GM12872 (cell line): Measurements from ENCODE around the gene TPM3.

Experiments used
- TF ChIP-seq, protein P1 (sequence below): IDR thresholded peaks from 3 replicates; pipeline ENCODE4 v1.5.1; 2011; ENCODE audit warnings: low read depth, mild to moderate bottlenecking, low read length, moderate library complexity; ENCODE audit not compliant: insufficient read depth

TPM3 gene

DNA sequence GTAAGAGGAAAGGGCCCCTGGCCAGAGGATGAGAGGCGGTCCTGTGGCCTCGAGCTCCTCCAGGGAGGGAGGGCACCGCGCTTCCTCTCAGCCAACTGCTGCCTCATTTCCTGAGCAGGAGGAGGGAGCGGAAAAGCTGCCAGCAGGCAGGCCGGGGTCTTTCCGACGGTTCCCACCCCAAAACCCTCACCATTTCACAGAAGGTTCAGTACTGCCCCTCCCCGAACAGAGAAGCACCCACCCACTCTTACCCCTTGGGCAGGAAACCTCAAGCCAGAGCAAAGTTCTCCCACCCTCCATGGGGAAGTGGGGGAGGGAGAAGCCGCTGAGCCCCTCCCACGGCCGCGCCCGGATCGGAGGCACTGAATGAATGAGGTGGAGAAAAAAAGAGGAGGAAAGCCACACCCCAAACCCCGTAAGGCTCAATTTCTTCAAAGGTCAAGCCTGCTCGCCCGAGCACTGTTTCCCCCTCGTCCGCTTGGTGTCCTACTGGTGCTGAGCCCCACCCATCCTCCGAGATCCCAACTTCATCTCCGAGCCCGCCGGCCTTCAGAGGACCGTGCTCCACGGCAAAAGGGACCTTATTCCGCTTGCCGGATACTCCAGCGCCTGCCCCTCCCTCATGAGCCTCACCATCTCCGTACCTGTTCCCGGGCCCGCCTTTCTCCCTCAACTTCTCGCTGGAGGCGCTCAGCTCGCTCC, 9.4 kb downstream of the TPM3 start:
- TF ChIP-seq, protein P1, sequence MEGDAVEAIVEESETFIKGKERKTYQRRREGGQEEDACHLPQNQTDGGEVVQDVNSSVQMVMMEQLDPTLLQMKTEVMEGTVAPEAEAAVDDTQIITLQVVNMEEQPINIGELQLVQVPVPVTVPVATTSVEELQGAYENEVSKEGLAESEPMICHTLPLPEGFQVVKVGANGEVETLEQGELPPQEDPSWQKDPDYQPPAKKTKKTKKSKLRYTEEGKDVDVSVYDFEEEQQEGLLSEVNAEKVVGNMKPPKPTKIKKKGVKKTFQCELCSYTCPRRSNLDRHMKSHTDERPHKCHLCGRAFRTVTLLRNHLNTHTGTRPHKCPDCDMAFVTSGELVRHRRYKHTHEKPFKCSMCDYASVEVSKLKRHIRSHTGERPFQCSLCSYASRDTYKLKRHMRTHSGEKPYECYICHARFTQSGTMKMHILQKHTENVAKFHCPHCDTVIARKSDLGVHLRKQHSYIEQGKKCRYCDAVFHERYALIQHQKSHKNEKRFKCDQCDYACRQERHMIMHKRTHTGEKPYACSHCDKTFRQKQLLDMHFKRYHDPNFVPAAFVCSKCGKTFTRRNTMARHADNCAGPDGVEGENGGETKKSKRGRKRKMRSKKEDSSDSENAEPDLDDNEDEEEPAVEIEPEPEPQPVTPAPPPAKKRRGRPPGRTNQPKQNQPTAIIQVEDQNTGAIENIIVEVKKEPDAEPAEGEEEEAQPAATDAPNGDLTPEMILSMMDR: no peak

DNA sequence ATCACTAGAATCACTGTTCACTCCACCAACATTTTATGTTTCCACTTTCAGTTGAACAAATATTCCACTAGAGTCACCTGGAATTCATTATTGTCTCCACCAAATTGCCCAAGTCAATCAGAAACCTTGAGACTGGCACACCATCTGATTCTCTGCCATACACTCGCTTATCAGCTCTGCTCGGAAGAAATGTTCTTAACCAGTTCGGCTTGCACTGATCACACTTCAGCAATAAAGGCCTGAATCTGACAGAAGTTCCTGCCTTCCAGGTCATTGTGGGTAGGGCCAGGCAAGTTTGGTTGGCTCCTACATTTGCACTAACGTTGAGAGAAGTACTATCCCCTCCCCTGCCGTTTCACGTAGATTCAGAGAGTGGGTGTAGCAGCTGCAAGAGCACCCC, 10.0 kb downstream of the TPM3 start:
- TF ChIP-seq, protein P1: no peak

DNA sequence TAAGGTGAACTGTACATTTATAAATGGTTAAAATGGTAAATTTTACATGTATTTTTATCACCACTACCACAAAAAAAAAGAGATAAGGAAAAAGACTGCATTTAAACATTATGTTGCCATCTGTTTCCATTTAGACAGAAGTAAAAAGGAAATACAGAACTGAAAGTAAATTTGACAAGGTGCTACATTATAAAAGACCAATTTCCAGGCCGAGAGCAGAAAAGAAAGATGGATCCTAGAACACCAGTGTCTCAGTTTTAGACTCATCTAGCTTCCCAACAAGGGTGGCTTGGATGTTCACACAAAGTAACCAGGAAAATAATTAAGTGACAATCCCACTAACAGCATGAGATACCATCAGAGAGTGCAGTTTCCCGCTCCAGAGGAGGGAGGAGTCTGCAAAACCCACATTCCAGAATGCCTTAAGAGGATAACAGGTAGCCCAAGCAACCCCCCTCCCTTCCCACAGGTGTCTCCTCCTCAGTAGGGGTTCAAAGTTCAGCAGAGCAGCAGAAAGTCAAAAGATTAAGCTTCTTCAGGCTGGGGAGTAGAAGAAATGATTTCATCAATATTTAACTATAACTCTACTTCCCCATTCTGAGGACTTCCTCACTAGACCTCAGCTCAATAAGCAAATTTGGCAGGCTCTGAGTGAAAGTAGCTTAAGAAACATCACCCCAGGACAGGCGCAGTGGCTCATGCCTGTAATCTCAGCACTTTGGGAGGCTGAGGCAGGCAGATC, 11.8 kb downstream of the TPM3 start:
- TF ChIP-seq, protein P1: no peak

DNA sequence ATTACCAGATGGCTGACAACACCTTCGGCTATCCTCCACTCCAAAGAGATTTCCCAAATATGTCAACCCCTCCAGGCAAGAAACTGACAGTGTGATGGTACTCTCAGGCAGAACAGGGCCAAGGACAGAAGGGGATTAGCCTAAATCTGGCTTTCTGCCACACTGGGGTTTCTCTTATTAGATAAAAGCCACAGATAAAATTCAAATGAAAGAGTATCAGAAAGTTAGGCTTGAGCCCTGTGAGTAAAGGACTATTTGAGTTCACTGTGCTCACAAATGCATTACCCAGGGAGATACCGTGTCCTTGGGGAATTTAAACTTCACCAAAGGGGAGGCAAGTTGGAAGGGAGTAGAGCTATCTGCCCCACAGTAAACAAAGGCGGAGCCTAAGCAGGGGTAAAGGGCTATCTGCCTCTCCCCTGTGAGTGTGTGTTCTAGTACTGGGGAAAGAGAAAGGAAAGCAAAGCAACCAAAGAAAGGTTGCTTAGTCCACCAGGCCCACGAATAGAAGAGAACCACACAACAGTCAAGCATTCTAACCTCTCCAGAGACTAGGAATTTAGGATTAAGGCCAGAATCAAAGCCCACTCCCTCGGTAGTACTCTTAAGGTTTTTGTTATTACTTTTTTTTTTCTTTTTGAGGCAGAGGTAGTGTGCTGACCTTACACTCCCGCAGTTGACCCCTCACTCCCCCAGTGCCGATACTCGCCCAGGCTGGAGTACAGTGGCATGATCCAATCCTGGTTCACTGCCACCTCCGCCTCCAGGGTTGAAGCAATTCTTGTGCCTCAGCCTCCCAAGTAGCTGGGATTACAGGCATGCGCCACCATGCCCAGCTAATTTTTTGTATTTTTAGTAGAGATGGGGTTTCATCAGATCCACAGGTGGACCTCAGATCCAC, 12.7 kb downstream of the TPM3 start:
- TF ChIP-seq, protein P1: no peak

DNA sequence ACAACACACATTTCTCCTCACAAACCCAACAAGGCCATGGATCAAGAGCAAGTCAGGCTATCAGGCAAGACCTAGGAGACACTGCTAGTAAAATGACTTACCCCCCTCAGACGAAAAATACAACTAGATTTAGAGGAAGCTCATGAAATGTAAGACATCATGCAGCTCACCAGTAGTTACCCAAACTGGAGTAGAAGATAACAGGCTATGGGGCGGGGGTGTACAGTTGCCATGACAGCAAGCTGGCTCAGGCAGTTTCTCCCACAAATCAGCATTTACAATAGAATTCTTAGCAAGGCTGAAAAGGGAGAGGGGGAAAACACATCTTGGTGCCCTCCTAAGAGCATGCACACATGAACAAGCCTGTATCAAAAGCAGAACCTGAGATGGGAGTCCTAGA, 13.9 kb downstream of the TPM3 start:
- TF ChIP-seq, protein P1: no peak

DNA sequence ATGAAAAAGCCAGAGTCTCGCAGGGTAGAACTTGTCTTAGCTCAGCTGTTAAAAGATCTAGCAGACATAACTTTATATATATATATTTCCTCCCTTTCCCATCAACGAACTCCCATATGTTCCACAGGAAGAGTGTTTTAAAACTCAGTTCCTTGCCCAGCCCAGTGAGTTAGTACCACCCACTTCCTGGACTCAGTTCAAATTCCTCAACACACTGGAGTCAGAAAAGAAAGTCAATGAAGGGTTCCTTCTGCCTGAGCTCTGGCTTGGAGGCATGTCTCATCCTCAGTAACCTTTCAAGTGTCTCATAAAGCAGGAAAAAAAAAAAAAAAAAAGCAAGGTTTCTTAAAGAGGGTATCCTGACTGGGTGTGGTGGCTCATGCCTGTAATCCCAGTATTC, 15.6 kb downstream of the TPM3 start:
- TF ChIP-seq, protein P1: no peak

DNA sequence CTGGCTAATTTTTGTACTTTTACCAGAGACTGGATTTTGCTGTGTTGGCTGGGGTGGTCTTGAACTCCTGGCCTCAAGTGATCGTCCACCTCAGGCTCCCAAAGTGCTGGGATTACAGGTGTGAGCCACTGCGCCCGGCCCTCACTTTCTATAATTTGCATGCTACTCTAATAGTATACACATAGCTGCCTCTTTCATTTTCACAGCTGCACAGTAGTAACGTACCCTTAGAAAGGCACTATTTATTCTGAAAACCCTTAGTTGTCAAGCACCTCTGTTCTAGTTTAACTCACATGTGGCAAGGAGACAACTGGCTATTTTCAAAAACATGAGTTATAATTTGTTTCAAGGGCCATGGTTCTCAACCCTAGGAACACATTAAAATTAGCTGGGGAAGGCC, 17.2 kb downstream of the TPM3 start:
- TF ChIP-seq, protein P1: no peak
